Epithelial cell of alveolus of lung (primary cell): ENCODE measurements around the gene ETFBKMT. TPM values are rescaled to one million over a fixed set of nuclear protein-coding genes. Genes with fewer than 3 reads are reported as not detected.

Experiments
- total RNA-seq: library from RNA; depleted of rRNA; stranded (reverse); fragments of >200 nt; gene quantifications from 2 replicates; pipeline ENCODE4 v1.2.1, GENCODE V29; 2015

Gene ETFBKMT, protein sequence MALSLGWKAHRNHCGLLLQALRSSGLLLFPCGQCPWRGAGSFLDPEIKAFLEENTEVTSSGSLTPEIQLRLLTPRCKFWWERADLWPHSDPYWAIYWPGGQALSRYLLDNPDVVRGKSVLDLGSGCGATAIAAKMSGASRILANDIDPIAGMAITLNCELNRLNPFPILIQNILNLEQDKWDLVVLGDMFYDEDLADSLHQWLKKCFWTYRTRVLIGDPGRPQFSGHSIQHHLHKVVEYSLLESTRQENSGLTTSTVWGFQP
- total RNA-seq = 1.9 and 2.3 TPM in 2 replicates

GRCh38 chr12:31659087-31659942 is at the start of gene ETFBKMT:
ETFBKMT (plus strand) TSS chr12:31659688; CDS start chr12:31661954, 2,266 bp downstream.

Other genes with a start within 250 kb of the ETFBKMT start
- gene DENND5B, start 68.6 kb upstream of the ETFBKMT start, total RNA-seq = 5.6 and 6.9 TPM in 2 replicates
- 7.8 and 11.9 TPM in 2 replicates for gene AMN1, start 69.3 kb downstream of the ETFBKMT start, total RNA-seq